ENCODE measurements around the gene CDH10. TPM values are rescaled to one million over a fixed set of nuclear protein-coding genes. Genes with fewer than 3 reads are reported as not detected.

CDH10 gene
- total and polyA plus RNA-seq, 2 donors (not counting 3 experiments of a cell fraction or from before 2014, with no cell fraction given): 0.07 TPM; not detected in 1

DNA sequence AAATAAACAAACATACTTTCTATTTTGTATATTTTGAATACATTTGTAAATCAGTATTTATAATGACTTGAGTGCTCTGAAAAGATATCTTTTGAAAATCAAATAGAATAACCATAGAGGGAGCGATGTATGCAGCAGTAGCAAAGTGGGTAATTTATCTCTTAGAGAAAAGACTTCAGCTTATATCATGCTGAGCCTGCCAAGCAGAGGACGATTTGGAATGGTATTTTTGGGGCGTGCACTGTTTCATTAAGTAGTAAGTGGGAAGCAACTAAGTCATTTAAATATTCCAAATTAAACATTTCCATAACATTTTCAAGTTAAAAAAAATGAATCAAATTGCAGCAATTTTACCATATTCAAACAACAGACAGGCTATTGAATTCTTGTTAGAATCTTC lies 147.6 kb downstream of the CDH10 start:
- intact Hi-C loops (cut with micrococcal nuclease) (no loop called here), dilution Hi-C loops (cut with MboI; ENCODE audit: extremely low pct_ligation_motif_present, low sequenced_read_pairs) (no loop called here)
- Histone ChIP-seq H3K9ac (replicated peaks; ENCODE audit: extremely low read depth, insufficient read depth, low read length) (no peak overlapping the region), H4K20me1 (replicated peaks; ENCODE audit: control insufficient read depth, extremely low read depth, insufficient read depth, low read length) (no peaks in the 10 kb centered on the region), H3K36me3 (ENCODE audit: control insufficient read depth in 2 of 2, extremely low read depth in 1 of 2, insufficient read depth in 2 of 2, low read length in 2 of 2) (no peaks in the 10 kb centered on the region), H3K9me1 (replicated peaks; ENCODE audit: control insufficient read depth, extremely low read depth, insufficient read depth, low read length) (no peaks in the 10 kb centered on the region), H3K27ac (ENCODE audit: insufficient read depth, low read depth, low read length) (no peak overlapping the region), H3K27me3 (ENCODE audit: control insufficient read depth in 2 of 2, insufficient read depth in 2 of 2, low read length in 2 of 2) (no peaks in the 10 kb centered on the region), H3K4me1 (ENCODE audit: control insufficient read depth, extremely low read depth, insufficient read depth, low read length) (no peaks in the 10 kb centered on the region), H3K79me2 (ENCODE audit: control insufficient read depth, insufficient read depth, low read length) (no peaks in the 10 kb centered on the region), H3K4me3 (replicated peaks in 1 of 3; ENCODE audit: insufficient read depth in 1 of 3, low read depth in 1 of 3, low read length in 3 of 3) (no peak overlapping the region), H2AFZ (ENCODE audit: low read depth, low read length) (no peak overlapping the region), H3K9me3 (replicated peaks; ENCODE audit: control insufficient read depth, insufficient read depth, low read length) (peaks cover 2% of the 10 kb centered on the region), H3K4me2 (ENCODE audit: insufficient read depth, low read length) (no peak overlapping the region)
- DNase-seq (ENCODE audit: low read depth, low spot score) (no peak), FAIRE-seq (no peak)
- TF ChIP-seq EZH2 (IDR thresholded peaks at IDR 0.05; ENCODE audit: borderline replicate concordance, low read depth, low read length, severe bottlenecking): no peak
- no peak for TF ChIP-seq MYC (IDR thresholded peaks at IDR 0.05; ENCODE audit: low read depth, low read length)
- TF ChIP-seq, protein P1, sequence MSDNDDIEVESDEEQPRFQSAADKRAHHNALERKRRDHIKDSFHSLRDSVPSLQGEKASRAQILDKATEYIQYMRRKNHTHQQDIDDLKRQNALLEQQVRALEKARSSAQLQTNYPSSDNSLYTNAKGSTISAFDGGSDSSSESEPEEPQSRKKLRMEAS (IDR thresholded peaks at IDR 0.05; ENCODE audit: insufficient read depth, insufficient read length): no peak
- no peak for TF ChIP-seq FOS (IDR thresholded peaks at IDR 0.05; ENCODE audit: borderline replicate concordance, insufficient read depth, low read length)
- no peak for TF ChIP-seq POLR2A (IDR thresholded peaks at IDR 0.05; ENCODE audit: low read depth, low read length)
- TF ChIP-seq GATA2 (IDR thresholded peaks at IDR 0.05; ENCODE audit: insufficient read depth, insufficient read length, low read depth, low read length): no peak
- TF ChIP-seq JUN (IDR thresholded peaks at IDR 0.05; ENCODE audit: borderline replicate concordance, insufficient read depth, insufficient read length, low read depth): no peak
- TF ChIP-seq, protein P2, sequence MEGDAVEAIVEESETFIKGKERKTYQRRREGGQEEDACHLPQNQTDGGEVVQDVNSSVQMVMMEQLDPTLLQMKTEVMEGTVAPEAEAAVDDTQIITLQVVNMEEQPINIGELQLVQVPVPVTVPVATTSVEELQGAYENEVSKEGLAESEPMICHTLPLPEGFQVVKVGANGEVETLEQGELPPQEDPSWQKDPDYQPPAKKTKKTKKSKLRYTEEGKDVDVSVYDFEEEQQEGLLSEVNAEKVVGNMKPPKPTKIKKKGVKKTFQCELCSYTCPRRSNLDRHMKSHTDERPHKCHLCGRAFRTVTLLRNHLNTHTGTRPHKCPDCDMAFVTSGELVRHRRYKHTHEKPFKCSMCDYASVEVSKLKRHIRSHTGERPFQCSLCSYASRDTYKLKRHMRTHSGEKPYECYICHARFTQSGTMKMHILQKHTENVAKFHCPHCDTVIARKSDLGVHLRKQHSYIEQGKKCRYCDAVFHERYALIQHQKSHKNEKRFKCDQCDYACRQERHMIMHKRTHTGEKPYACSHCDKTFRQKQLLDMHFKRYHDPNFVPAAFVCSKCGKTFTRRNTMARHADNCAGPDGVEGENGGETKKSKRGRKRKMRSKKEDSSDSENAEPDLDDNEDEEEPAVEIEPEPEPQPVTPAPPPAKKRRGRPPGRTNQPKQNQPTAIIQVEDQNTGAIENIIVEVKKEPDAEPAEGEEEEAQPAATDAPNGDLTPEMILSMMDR (IDR thresholded peaks at IDR 0.05; ENCODE audit: extremely low read depth in 1 of 2, insufficient read depth in 1 of 2, low read depth in 1 of 2, low read length in 2 of 2): no peak
- no peak for TF ChIP-seq POLR2AphosphoS5 (IDR thresholded peaks at IDR 0.05; ENCODE audit: insufficient read depth, low read depth, low read length)
- ChIA-PET CTCF (no interaction called here), POLR2A (no interaction called here)
- no TSS peak for BruUV-seq (replicated peaks)
